ENCODE data around the gene MPPED2. TPM values are rescaled to one million over a fixed set of nuclear protein-coding genes. Genes with fewer than 3 reads are reported as not detected.

Gene MPPED2
- total and polyA plus RNA-seq, 2 donors (not counting 3 experiments of a cell fraction or from before 2014, with no cell fraction given), result not detected

DNA sequence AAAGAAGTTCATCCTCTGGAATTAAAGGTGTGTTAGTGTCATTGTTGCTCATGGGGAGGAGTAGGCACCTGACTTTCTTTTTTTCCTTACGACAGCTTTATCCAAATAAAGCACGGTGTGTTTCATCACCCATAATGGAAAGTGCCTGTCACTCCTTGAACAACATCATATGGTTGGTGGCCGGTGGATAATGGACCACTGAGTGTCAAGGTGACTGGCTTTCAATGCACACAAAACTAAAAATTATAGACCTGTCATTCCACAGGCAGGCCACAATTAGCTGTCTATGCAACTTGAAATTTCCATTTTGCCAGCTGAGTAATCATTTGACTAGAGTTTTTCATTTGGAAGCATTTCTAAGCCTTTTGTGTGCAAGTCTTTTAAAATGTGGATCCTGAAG, 45.0 kb upstream of the MPPED2 start:
- FAIRE-seq (no peak), DNase-seq (ENCODE audit: low read depth, low spot score) (no peak)
- POLR2A ChIA-PET, result no interaction called here
- Histone ChIP-seq H2AFZ (ENCODE audit: low read depth, low read length) (no peak overlapping the region), H3K9ac (replicated peaks; ENCODE audit: extremely low read depth, insufficient read depth, low read length) (no peak overlapping the region), H3K27ac (ENCODE audit: insufficient read depth, low read depth, low read length) (no peak overlapping the region), H3K9me1 (replicated peaks; ENCODE audit: control insufficient read depth, extremely low read depth, insufficient read depth, low read length) (no peaks in the 10 kb centered on the region), H4K20me1 (replicated peaks; ENCODE audit: control insufficient read depth, extremely low read depth, insufficient read depth, low read length) (no peaks in the 10 kb centered on the region), H3K9me3 (replicated peaks; ENCODE audit: control insufficient read depth, insufficient read depth, low read length) (no peaks in the 10 kb centered on the region), H3K4me1 (ENCODE audit: control insufficient read depth, extremely low read depth, insufficient read depth, low read length) (no peaks in the 10 kb centered on the region), H3K4me3 (replicated peaks in 1 of 3; ENCODE audit: insufficient read depth in 1 of 3, low read depth in 1 of 3, low read length in 3 of 3) (no peak overlapping the region), H3K27me3 (ENCODE audit: control insufficient read depth in 2 of 2, insufficient read depth in 2 of 2, low read length in 2 of 2) (no peaks in the 10 kb centered on the region), H3K4me2 (ENCODE audit: insufficient read depth, low read length) (no peak overlapping the region), H3K36me3 (ENCODE audit: control insufficient read depth in 2 of 2, extremely low read depth in 1 of 2, insufficient read depth in 2 of 2, low read length in 2 of 2) (no peaks in the 10 kb centered on the region), H3K79me2 (ENCODE audit: control insufficient read depth, insufficient read depth, low read length) (no peaks in the 10 kb centered on the region)
- TF ChIP-seq MYC (IDR thresholded peaks at IDR 0.05; ENCODE audit: low read depth, low read length) (no peak), JUN (IDR thresholded peaks at IDR 0.05; ENCODE audit: borderline replicate concordance, insufficient read depth, insufficient read length, low read depth) (no peak), FOS (IDR thresholded peaks at IDR 0.05; ENCODE audit: borderline replicate concordance, insufficient read depth, low read length) (no peak), CTCF (IDR thresholded peaks at IDR 0.05; ENCODE audit: extremely low read depth in 1 of 2, insufficient read depth in 1 of 2, low read depth in 1 of 2, low read length in 2 of 2) (no peak), MAX (IDR thresholded peaks at IDR 0.05; ENCODE audit: insufficient read depth, insufficient read length) (no peak)
- dilution Hi-C loops (cut with MboI; ENCODE audit: extremely low pct_ligation_motif_present, low sequenced_read_pairs), result no loop called here
- intact Hi-C loops (cut with micrococcal nuclease), result no loop called here
- no TSS peak for BruUV-seq (replicated peaks)
- CTCF ChIA-PET, result no interaction called here

- H3K9me1 ChIP-seq (replicated peaks; ENCODE audit: control insufficient read depth, extremely low read depth, insufficient read depth, low read length), result no peaks in the 10 kb centered on the region
- no peak overlapping the region for H3K27ac ChIP-seq (ENCODE audit: insufficient read depth, low read depth, low read length)
- no peak overlapping the region for H3K9ac ChIP-seq (replicated peaks; ENCODE audit: extremely low read depth, insufficient read depth, low read length)
- no peak overlapping the region for H3K4me3 ChIP-seq (replicated peaks in 1 of 3; ENCODE audit: insufficient read depth in 1 of 3, low read depth in 1 of 3, low read length in 3 of 3)
- H3K9me3 ChIP-seq (replicated peaks; ENCODE audit: control insufficient read depth, insufficient read depth, low read length), result no peaks in the 10 kb centered on the region
- H3K4me1 ChIP-seq (ENCODE audit: control insufficient read depth, extremely low read depth, insufficient read depth, low read length), result no peaks in the 10 kb centered on the region
- H2AFZ ChIP-seq (ENCODE audit: low read depth, low read length), result no peak overlapping the region
- FAIRE-seq, result no peak
- BruUV-seq (replicated peaks), result no TSS peak
- no peak for TF ChIP-seq GATA2 (IDR thresholded peaks at IDR 0.05; ENCODE audit: insufficient read depth, insufficient read length, low read depth, low read length)
- no peak for TF ChIP-seq POLR2AphosphoS5 (IDR thresholded peaks at IDR 0.05; ENCODE audit: insufficient read depth, low read depth, low read length)
- DNase-seq (ENCODE audit: low read depth, low spot score), result no peak
- H3K36me3 ChIP-seq (ENCODE audit: control insufficient read depth in 2 of 2, extremely low read depth in 1 of 2, insufficient read depth in 2 of 2, low read length in 2 of 2), result no peaks in the 10 kb centered on the region
- no peaks in the 10 kb centered on the region for H3K27me3 ChIP-seq (ENCODE audit: control insufficient read depth in 2 of 2, insufficient read depth in 2 of 2, low read length in 2 of 2)
- no peaks in the 10 kb centered on the region for H3K79me2 ChIP-seq (ENCODE audit: control insufficient read depth, insufficient read depth, low read length)
- intact Hi-C loops (cut with micrococcal nuclease), result no loop called here
- CTCF ChIA-PET, result no interaction called here
- dilution Hi-C loops (cut with MboI; ENCODE audit: extremely low pct_ligation_motif_present, low sequenced_read_pairs), result no loop called here
- no peaks in the 10 kb centered on the region for H4K20me1 ChIP-seq (replicated peaks; ENCODE audit: control insufficient read depth, extremely low read depth, insufficient read depth, low read length)
- H3K4me2 ChIP-seq (ENCODE audit: insufficient read depth, low read length), result no peak overlapping the region
- POLR2A ChIA-PET, result no interaction called here
Observed at GRCh38 chr11:30619767-30620166, 33.6 kb upstream of the MPPED2 start.
